ENCODE data around the gene MYL6B. TPM values are rescaled to one million over a fixed set of nuclear protein-coding genes. Genes with fewer than 3 reads are reported as not detected.
"Not testable (repeated sequence)": the region's sequence is repeated elsewhere in the genome, so short reads cannot be mapped to it uniquely, and the experiment has no call there.

The MYL6B gene
- total RNA-seq: 10 to 100 TPM; 30.3 to 34.5 (median 30.8) TPM

DNA sequence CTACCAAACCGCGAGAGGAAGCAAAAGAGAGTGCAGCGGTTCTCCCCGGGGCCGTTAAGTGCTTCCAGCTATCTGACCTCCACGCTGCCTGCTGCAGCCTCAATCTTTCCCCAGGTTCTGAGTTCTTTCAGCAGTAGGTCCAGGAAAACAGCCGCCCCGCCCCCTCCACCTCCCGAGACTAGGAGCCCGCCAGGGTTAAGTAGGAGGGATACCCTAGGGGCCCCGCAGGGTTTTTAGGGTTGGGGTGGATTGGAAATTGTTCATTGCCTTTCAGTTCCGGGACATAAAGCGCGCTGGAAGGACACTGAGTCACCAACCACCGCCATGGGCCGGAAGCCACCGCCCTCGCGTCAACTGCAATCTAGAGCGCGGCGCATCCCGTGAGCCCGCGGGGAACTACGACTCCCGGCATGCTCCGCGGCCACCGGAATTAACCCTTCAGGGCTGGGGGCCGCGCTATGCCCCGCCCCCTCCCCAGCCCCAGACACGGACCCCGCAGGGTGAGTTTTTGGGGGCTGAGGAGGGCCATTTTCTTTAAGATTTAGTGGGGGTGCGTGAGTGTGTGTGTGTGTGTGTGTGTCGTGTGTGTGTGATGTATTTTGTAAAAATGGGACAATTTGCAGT is at the start of gene MYL6B:
Gene MYL6B, plus strand, starts transcription at position 456 of the 624 bp plus-strand sequence. CDS start 1,332 bp downstream, outside the sequence.
- H3K36me3 Mint-ChIP-seq (ENCODE audit: insufficient read depth): peaks cover 2% of the 10 kb centered on the region
- H3K9me3 Mint-ChIP-seq: no peaks in the 10 kb centered on the region
- H3K4me3 Mint-ChIP-seq: peak within 1 kb of the TSS; percentile 85
- peak; percentile 90 for DNase-seq
- H3K4me1 Mint-ChIP-seq (ENCODE audit: low read depth): peaks cover 28% of the 10 kb centered on the region
- peak; percentile 94 for ATAC-seq
- no peaks in the 10 kb centered on the region for H3K27me3 Mint-ChIP-seq (ENCODE audit: low read depth)

DNA sequence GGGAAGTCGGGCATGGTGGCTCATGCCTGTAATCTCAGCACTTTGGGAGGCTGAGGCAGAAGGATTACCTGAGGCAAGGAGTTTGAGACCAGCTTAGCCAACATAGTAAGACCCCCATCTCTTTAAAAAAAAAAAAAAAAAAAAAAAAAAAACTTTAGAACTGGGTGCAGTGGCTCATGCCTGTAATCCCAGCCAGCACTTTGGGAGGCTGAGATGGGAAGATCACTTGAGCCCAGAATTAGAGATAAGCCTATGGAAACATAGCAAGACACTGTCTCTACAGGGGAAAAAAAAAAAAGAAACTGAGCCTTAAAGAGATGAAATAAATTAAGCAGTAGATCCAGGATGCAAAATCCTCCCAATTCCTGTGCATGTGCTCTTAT is 49.7 kb upstream of the MYL6B start:
- H3K4me3 Mint-ChIP-seq: peak overlapping the region; percentile 100
- DNase-seq: no peak
- no peaks in the 10 kb centered on the region for H3K9me3 Mint-ChIP-seq
- ATAC-seq: no peak
- no peaks in the 10 kb centered on the region for H3K27me3 Mint-ChIP-seq (ENCODE audit: low read depth)
- H3K36me3 Mint-ChIP-seq (ENCODE audit: insufficient read depth): peaks cover 24% of the 10 kb centered on the region
- H3K4me1 Mint-ChIP-seq (ENCODE audit: low read depth): peaks cover 49% of the 10 kb centered on the region

DNA sequence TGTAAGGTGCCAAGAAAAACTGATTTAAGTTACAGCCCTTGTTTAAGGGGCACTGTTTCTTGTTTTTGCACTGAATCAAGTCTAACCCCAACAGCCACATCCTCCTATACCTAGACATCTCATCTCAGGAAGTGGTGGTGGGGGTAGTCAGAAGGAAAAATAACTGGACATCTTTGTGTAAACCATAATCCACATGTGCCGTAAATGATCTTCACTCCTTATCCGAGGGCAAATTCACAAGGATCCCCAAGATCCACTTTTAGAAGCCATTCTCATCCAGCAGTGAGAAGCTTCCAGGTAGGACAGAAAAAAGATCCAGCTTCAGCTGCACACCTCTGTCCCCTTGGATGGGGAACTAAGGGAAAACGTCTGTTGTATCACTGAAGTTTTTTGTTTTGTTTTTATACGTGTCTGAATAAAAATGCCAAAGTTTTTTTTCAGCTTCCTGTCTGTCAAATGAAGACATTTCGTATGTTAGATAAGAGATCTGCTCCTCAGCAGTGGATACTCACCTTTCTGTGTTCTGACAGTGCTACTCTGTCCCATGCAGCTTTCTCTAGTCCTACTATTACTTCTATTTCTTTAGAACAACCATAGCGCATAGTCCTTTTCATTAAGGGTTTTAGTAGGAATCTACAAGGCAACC is 49.2 kb upstream of the MYL6B start:
- no peak for ATAC-seq
- Mint-ChIP-seq H3K4me3 (peak overlapping the region; percentile 100), H3K27me3 (ENCODE audit: low read depth) (no peaks in the 10 kb centered on the region), H3K4me1 (ENCODE audit: low read depth) (peaks cover 49% of the 10 kb centered on the region), H3K36me3 (ENCODE audit: insufficient read depth) (peaks cover 28% of the 10 kb centered on the region), H3K9me3 (no peaks in the 10 kb centered on the region)
- no peak for DNase-seq

DNA sequence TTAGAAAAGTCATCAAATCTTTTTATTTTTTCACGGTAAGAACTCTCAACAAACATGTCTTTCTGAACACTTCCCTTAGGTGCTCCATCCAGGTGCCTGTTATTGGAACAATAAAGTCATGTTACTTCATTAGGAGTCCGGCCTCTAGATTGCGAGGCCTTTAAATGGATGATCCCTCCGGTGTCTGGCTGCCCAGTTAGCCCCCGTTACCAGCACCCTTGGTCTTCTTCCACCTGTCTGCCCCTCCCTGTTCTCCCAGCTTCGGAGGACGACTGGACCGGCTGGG is 48.6 kb upstream of the MYL6B start:
- Mint-ChIP-seq H3K4me1 (ENCODE audit: low read depth) (peaks cover 49% of the 10 kb centered on the region), H3K4me3 (peak overlapping the region; percentile 100)

DNA sequence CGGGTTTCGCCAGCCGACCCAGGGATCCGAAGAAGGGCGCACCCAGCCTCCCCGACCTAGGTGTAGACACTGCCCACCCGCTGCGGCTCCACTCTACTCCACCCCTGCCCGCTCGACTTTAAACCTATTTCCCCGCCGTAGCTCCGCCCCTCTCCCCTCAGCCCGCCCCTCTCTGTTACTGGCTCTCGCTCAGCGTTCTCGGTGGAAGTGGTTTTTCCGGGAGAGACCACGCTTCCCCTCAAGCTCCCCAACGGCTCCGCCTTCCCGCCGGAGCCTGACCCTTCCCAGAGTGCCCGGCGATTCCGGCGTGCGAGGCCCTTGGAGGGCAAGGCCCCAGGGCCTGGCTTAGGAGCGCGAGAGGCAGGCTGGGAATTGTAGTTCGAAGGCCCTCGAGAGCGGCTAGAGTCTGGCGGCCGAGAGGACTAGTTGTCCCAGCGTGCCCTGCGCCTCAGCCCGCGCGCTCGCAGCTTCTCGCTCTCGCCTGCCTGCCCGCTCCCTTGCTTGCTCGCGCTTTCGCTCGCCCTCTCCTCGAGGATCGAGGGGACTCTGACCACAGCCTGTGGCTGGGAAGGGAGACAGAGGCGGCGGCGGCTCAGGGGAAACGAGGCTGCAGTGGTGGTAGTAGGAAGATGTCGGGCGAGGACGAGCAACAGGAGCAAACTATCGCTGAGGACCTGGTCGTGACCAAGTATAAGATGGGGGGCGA is 48.1 kb upstream of the MYL6B start, which contains the start of gene PA2G4:
Gene PA2G4, plus strand, starts transcription at position 451 of the 706 bp plus-strand sequence. Its CDS starts 179 bp downstream, at position 630.
- Mint-ChIP-seq H3K36me3 (ENCODE audit: insufficient read depth) (peaks cover 34% of the 10 kb centered on the region), H3K4me1 (ENCODE audit: low read depth) (peaks cover 49% of the 10 kb centered on the region), H3K4me3 (peak within 1 kb of the TSS; percentile 100), H3K9me3 (no peaks in the 10 kb centered on the region), H3K27me3 (ENCODE audit: low read depth) (no peaks in the 10 kb centered on the region)
- ATAC-seq (peak; percentile 94 to 96), DNase-seq (peak; percentile 95)

More for the DNA sequence above, 48.6 kb upstream of the MYL6B start:
- ATAC-seq (no peak), DNase-seq (no peak)
- Mint-ChIP-seq H3K9me3 (no peaks in the 10 kb centered on the region), H3K27me3 (ENCODE audit: low read depth) (no peaks in the 10 kb centered on the region), H3K36me3 (ENCODE audit: insufficient read depth) (peaks cover 34% of the 10 kb centered on the region)

DNA sequence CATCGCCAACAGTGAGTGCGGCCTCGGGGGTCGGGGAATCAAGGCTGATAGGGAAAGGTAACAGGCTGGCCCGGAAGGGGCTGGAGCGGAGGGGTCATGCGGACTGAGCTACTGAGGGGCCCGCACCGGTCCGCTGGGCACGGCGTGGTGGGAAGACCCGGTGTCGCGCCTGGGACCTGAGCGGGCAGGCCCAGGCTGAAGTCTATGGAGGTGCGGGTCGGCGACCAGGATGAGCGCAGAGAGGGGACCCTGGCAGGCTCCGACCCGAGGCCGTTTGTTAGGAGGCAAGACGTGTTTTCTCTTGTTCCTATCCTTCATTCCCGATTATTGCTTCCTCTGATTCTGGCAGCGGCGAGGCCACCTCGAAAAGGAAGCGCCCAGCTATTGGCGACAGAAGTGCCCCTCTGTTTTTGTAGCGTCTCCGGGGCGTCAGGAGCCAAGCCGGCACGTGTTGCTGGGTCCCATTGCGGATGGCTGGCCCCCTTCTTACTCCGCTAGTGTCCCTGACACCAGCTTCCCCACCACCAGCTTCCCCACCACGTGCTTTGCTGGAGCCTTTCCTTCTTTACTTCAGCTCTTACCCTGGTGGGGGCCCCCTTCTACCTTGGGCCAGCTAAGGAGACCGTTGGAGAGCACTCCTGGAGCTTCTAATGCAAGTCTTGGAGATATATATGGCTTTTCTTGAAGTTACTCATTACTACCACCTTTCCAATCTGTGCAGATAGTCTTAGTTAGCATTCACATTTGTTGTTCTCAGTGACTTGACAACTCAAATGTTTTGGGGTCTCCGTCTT is 47.4 kb upstream of the MYL6B start:
- Mint-ChIP-seq H3K9me3 (no peaks in the 10 kb centered on the region), H3K27me3 (ENCODE audit: low read depth) (no peaks in the 10 kb centered on the region), H3K4me3 (peak overlapping the region; percentile 100), H3K36me3 (ENCODE audit: insufficient read depth) (peaks cover 39% of the 10 kb centered on the region), H3K4me1 (ENCODE audit: low read depth) (peaks cover 47% of the 10 kb centered on the region)
- no peak for DNase-seq
- ATAC-seq: peak; percentile 13 to 19

DNA sequence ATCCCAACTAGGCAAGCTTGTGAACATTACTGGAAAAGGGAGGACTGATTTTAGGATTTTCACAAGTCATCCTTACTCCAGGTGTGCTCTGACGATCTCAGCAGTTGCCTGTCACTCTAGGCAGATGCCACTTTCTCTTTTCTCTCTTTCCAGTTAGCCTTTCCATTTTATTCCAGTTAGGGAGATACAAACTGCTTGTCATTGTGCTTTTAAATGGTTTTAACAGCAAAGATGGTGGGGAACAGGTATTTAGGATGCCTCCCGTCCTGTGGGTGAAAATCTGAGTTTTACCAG is 46.8 kb upstream of the MYL6B start:
- DNase-seq: no peak
- H3K4me1 Mint-ChIP-seq (ENCODE audit: low read depth): peaks cover 47% of the 10 kb centered on the region
- peak overlapping the region; percentile 100 for H3K4me3 Mint-ChIP-seq
- peaks cover 42% of the 10 kb centered on the region for H3K36me3 Mint-ChIP-seq (ENCODE audit: insufficient read depth)
- no peaks in the 10 kb centered on the region for H3K9me3 Mint-ChIP-seq
- no peaks in the 10 kb centered on the region for H3K27me3 Mint-ChIP-seq (ENCODE audit: low read depth)
- no peak for ATAC-seq

DNA sequence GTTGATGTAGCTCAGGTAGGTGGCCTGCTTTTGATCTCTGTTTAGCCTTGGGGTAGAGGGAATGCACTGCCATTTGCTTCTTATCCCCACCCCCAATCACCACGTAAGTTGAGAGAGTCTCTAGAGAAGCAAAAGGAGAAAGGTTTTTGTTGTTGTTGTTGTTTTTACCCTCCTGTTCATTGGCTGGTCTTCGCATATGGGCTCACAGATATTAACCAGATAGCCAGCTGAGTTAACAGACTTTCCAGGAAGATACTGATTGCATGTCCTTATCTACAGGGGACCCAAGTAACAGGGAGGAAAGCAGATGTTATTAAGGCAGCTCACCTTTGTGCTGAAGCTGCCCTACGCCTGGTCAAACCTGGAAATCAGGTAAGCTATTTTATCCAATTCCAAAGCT is 45.1 kb upstream of the MYL6B start:
- no peak for ATAC-seq
- Mint-ChIP-seq H3K4me3 (peak overlapping the region; percentile 45), H3K4me1 (ENCODE audit: low read depth) (peaks cover 40% of the 10 kb centered on the region), H3K9me3 (no peaks in the 10 kb centered on the region), H3K27me3 (ENCODE audit: low read depth) (no peaks in the 10 kb centered on the region), H3K36me3 (ENCODE audit: insufficient read depth) (peaks cover 56% of the 10 kb centered on the region)
- no peak for DNase-seq

DNA sequence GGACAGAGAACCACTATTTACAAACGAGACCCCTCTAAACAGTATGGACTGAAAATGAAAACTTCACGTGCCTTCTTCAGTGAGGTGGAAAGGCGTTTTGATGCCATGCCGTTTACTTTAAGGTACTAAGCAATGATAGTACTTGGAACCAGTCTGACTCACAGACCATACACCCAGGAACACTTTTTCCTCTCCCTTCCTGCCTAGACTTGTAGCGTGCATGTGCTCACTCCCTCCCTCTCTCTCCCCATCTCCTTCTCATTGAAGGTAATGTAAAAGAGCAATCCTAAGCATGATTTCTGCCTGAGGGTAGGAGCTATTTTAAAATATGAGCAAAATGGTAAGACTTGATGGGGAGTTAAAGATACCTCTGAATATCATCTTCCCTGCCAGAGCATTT is 41.8 kb upstream of the MYL6B start:
- Mint-ChIP-seq H3K36me3 (ENCODE audit: insufficient read depth) (peaks cover 59% of the 10 kb centered on the region), H3K4me1 (ENCODE audit: low read depth) (peaks cover 19% of the 10 kb centered on the region), H3K9me3 (no peaks in the 10 kb centered on the region), H3K27me3 (ENCODE audit: low read depth) (no peaks in the 10 kb centered on the region), H3K4me3 (no peak overlapping the region)
- no peak for DNase-seq
- no peak for ATAC-seq

DNA sequence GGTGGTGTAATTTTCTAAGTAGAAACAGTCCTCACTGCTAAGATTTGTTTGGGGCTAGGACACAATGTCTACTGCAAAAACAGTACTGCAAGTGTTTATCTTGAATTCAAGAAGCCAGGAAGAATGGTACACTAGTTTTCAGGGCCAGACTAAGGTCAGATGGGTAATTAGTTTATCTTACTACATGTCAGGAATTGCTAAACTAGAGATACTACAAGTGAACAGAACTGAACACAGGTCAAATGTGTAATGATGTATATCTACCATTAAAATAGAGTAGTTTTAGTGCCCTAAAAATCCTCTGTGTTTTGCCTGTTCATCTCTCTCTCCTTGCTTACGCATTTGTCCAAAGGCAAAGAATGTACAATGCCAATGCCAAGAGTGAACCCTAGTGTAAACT is 38.3 kb upstream of the MYL6B start:
- Mint-ChIP-seq H3K9me3 (no peaks in the 10 kb centered on the region), H3K4me3 (no peak overlapping the region), H3K27me3 (ENCODE audit: low read depth) (no peaks in the 10 kb centered on the region), H3K4me1 (ENCODE audit: low read depth) (peaks cover 13% of the 10 kb centered on the region), H3K36me3 (ENCODE audit: insufficient read depth) (peaks cover 49% of the 10 kb centered on the region)
- no peak for ATAC-seq
- no peak for DNase-seq

DNA sequence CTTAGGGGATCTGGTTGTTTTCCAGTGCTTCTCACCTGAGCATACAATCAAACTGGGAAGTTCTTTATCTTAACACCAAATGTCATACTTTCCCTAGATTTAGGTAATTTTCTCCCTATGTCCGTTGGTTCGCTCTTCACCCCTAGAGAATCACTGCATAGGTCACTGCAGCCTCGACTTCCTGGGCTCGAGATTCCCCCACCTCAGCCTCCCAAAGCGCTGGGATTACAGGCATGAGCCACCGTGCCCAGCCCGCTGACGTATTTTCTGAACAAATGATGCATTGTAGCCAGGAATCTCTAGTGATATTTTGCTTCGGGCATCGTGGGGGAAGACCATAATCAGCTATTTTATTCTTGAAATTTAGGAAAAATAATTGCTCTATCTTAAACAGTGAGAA is 37.1 kb upstream of the MYL6B start:
- H3K4me3 Mint-ChIP-seq: peak overlapping the region; percentile 99
- H3K9me3 Mint-ChIP-seq: no peaks in the 10 kb centered on the region
- H3K36me3 Mint-ChIP-seq (ENCODE audit: insufficient read depth): peaks cover 42% of the 10 kb centered on the region
- no peak for DNase-seq
- H3K27me3 Mint-ChIP-seq (ENCODE audit: low read depth): no peaks in the 10 kb centered on the region
- no peak for ATAC-seq
- peaks cover 25% of the 10 kb centered on the region for H3K4me1 Mint-ChIP-seq (ENCODE audit: low read depth)

DNA sequence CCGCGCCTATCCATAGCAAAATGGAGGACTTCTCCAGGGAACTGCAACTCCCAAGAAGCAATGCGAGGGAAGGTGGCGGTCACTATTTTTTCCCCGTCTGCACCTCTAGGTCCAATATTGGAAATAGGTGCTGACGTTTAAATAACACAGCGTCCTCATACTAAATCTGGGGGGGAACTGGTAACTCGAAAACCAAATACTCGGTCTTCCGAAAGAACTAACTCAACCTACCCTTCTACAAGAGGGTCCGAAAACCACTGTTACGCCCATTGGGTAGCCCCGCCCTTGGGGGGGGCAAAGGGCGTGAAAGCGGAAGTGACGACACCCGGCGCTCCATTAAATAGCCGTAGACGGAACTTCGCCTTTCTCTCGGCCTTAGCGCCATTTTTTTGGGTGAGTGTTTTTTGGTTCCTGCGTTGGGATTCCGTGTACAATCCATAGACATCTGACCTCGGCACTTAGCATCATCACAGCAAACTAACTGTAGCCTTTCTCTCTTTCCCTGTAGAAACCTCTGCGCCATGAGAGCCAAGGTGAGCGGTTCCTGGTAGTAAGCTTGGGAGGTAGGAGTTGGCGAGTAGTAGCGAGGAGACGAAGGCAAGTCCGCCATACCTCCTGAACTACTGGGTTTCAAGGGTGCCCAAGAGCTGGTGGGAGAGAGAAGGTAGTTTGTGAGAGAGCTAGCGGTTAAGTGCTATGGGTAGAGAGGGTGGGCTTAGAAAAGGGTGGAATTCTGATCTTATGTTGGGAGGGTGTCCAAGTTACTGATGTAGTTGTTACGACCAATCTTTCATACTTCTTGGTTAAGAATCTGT is 35.9 kb upstream of the MYL6B start, which contains the start of gene RPL41:
Gene RPL41, plus strand, starts transcription at position 367 of the 815 bp plus-strand sequence.
- Mint-ChIP-seq H3K4me3 (peak within 1 kb of the TSS; percentile 99), H3K36me3 (ENCODE audit: insufficient read depth) (peaks cover 38% of the 10 kb centered on the region), H3K27me3 (ENCODE audit: low read depth) (no peaks in the 10 kb centered on the region), H3K9me3 (no peaks in the 10 kb centered on the region), H3K4me1 (ENCODE audit: low read depth) (peaks cover 25% of the 10 kb centered on the region)
- DNase-seq: peak; percentile 94
- peak; percentile 49 to 50 for ATAC-seq

DNA sequence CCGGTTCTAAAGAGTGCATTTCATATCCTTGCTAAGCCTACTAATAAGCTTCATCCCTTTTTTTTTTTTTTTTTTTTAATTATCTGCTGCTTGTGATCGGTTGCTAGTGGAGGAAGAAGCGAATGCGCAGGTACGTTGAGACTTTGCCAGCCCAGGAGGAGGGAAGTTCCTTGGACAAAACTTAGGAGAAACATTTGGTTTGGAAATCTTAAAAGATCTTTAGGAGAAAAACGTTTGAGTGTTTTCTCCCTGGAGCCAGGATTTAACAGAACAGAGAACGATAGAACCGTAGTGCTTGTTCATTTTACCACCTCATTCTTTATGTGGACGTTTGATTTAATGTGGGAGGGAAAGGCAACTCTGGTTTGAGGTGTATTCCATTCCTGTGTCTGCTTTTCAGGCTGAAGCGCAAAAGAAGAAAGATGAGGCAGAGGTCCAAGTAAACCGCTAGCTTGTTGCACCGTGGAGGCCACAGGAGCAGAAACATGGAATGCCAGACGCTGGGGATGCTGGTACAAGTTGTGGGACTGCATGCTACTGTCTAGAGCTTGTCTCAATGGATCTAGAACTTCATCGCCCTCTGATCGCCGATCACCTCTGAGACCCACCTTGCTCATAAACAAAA is 35.2 kb upstream of the MYL6B start:
- H3K4me1 Mint-ChIP-seq (ENCODE audit: low read depth): peaks cover 25% of the 10 kb centered on the region
- ATAC-seq; DNase-seq; H3K9me3 Mint-ChIP-seq; H3K27me3 Mint-ChIP-seq (ENCODE audit: low read depth): not testable (repeated sequence)
- peaks cover 33% of the 10 kb centered on the region for H3K36me3 Mint-ChIP-seq (ENCODE audit: insufficient read depth)
- H3K4me3 Mint-ChIP-seq: peak overlapping the region; percentile 99

All from activated T-cell treated with anti-CD3 and anti-CD28 coated beads, Interleukin-2, amount 50 U/mL, for 4 hours (primary cell).